Spinal cord (tissue), 10 donors: Measurements from ENCODE around the gene HTRA1. TPM values are rescaled to one million over a fixed set of nuclear protein-coding genes. Genes with fewer than 3 reads are reported as not detected.

Experiments used
- DNase-seq, 6 donors: peaks; one replicate each; pipeline versions ENCODE4 v3.0.0 to v3.0.0-alpha.2; 2013 to 2015; ENCODE audit warnings: low spot score in 6 of 6, low read depth in 4 of 6
- H3K27ac ChIP-seq: one replicate; pipeline ENCODE4 v1.5.1; 2013; ENCODE audit warnings: low read depth, low read length, control low read depth
- H3K27me3 ChIP-seq: one replicate; pipeline ENCODE4 v1.6.1; 2013; ENCODE audit warnings: low read length; ENCODE audit not compliant: control insufficient read depth, insufficient read depth
- H3K36me3 ChIP-seq: one replicate; pipeline ENCODE4 v1.6.1; 2013; ENCODE audit warnings: low read length; ENCODE audit not compliant: control insufficient read depth, insufficient read depth
- H3K4me1 ChIP-seq: one replicate; pipeline ENCODE4 v1.6.1; 2013; ENCODE audit warnings: low read length; ENCODE audit not compliant: control insufficient read depth, insufficient read depth
- H3K4me3 ChIP-seq: one replicate; pipeline ENCODE4 v1.5.1; 2013; ENCODE audit warnings: low read depth, low read length, control low read depth
- H3K9me3 ChIP-seq: one replicate; pipeline ENCODE4 v1.6.1; 2013; ENCODE audit warnings: low read length; ENCODE audit not compliant: control insufficient read depth, insufficient read depth
- WGBS: methylation state at CpG from one replicate; pipeline ENCODE4 v1.1.5; 2013; ENCODE audit warnings: missing lambda C conversion rate; ENCODE audit not compliant: insufficient coverage; 5-methylcytosine and 5-hydroxymethylcytosine counted together
- polyA plus RNA-seq, 2 donors: library from polyadenylated mRNA; unstranded; fragments of 120-200 nt; gene quantifications; one replicate each; pipeline ENCODE4 v1.2.1, GENCODE V29; 2013; ENCODE audit not compliant: insufficient read length in 2 of 2
- total RNA-seq, 2 donors: library from RNA; depleted of rRNA in 1 of 2; stranded (reverse); fragments of 120-200 nt in 1 of 2; fragments of >200 nt in 1 of 2; gene quantifications; one replicate each; pipeline versions ENCODE4 v1.2.3 to v1.2.4, GENCODE V29; 2013 to 2014
- donor health status: healthy.

HTRA1 gene
- total and polyA plus RNA-seq, 4 donors: 150 to 243 (median 170) TPM

DNA sequence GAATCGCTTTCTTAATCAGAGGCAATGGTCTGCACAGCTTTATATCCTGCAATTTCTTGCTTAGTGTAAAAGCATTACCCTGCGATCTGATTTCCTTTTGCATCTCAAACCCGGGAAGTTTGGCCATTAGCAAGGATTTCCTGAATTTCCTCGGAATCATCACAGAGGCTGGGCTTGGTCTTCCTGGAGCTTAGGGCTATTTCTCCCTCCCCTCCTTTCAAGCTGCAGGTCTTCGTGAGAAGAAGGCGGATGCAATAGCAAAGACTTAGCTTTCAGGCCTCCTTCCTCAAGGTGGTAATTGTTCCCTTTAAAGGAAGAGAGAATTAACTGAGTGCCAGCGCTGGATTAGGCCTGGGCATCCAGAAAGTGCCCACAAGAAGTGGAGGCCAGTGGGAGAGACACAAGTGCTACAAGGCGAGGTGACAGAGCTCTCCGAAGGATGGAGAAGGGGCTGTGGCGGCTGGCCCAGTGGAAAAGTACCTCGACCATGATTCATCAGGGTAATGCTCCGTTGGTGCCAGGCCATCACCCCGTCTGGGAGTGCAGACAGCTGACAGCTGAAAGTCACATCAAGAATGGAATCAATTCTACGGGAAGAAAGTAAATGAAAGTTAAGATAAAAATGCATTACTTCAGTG is 10.9 kb upstream of the HTRA1 start:
- Histone ChIP-seq H3K27me3 (no peaks in the 10 kb centered on the region), H3K27ac (no peak overlapping the region), H3K36me3 (no peaks in the 10 kb centered on the region), H3K4me3 (no peak overlapping the region), H3K4me1 (no peaks in the 10 kb centered on the region), H3K9me3 (no peaks in the 10 kb centered on the region)
- 76% methylated on average over 11 of the region's 14 CpGs for WGBS
- no peak for DNase-seq

DNA sequence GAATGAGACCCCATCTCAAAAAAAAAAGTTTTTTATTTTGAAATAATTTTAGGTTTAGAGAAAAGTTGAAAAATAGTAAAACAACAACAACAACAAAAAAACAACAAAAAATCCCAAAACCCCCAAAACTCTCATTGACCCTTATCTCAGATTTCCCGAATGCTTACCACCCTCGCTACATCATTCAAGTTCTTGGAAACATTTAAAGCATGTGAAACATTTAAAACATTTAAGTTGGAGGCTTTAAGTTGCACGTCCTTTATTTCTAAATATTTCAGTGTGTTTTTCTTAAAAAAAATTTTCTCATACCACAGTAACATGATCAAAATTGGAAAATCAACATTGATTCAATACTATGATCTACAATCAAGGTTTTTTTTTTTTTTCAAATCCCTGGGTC is 7.3 kb upstream of the HTRA1 start:
- peaks cover 15% of the 10 kb centered on the region for H3K4me1 ChIP-seq
- peaks cover 11% of the 10 kb centered on the region for H3K27me3 ChIP-seq
- DNase-seq: no peak
- no peaks in the 10 kb centered on the region for H3K9me3 ChIP-seq
- no CpG with 5 or more reads among the region's 3 CpGs for WGBS
- no peak overlapping the region for H3K27ac ChIP-seq
- H3K4me3 ChIP-seq: no peak overlapping the region
- H3K36me3 ChIP-seq: no peaks in the 10 kb centered on the region

DNA sequence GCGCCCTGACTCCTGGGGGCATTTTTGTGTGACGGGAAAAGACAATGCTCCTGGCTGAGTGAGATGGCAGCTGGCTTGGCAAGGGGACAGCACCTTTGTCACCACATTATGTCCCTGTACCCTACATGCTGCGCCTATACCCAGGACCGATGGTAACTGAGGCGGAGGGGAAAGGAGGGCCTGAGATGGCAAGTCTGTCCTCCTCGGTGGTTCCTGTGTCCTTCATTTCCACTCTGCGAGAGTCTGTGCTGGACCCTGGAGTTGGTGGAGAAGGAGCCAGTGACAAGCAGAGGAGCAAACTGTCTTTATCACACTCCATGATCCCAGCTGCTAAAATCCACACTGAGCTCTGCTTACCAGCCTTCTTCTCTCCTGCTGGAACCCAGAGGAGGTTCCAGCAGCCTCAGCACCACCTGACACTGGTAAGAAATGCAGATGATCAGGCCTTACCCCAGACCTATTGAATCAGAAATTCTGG is 6.7 kb upstream of the HTRA1 start, which contains the start of gene ARMS2:
ARMS2 (plus strand) TSS at position 51 of the 478 bp plus-strand sequence; CDS start at position 126, 75 bp downstream.
- Histone ChIP-seq H3K4me3 (no peak within 1 kb of the TSS), H3K27ac (no peak within 1 kb of the TSS), H3K36me3 (no peaks in the 10 kb centered on the region), H3K9me3 (no peaks in the 10 kb centered on the region), H3K4me1 (peaks cover 16% of the 10 kb centered on the region), H3K27me3 (peaks cover 14% of the 10 kb centered on the region)
- 85% methylated on average over 4 of the region's 7 CpGs for WGBS
- DNase-seq: no peak

DNA sequence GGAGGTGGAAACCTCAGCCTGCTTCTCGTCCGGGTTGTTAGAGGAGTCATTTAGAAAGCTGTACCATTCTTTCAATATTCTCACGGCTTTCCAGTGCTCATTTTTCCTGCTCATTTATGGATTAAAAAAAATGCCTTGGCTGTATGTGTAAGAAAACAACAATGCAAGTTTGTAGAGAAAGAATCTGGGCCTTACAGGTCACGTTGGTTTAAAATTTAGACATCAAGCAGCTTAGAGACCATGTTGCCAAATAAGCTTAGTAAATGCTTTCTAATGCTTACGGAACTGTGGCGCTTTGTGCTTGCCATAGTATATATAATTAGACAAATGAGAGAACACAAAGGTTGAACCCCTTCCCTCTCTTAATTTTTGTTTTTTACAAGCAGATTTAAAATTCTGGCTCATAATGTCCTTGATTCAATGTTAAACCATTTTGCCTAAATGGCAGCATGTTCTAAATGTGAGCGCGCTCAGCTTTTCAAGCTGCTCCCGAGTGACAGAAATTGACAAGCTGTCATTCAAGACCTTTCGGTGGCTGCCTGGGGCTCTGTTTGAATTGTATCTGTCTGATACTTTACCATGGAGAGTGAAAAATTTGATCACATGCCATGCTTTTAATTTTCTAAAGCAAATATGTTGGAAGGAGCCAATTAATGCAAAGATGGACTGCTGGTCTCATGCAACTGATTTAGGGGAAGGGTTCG is 5.8 kb upstream of the HTRA1 start:
- Histone ChIP-seq H3K9me3 (no peaks in the 10 kb centered on the region), H3K27ac (no peak overlapping the region), H3K27me3 (peaks cover 18% of the 10 kb centered on the region), H3K36me3 (no peaks in the 10 kb centered on the region), H3K4me3 (no peak overlapping the region), H3K4me1 (peaks cover 21% of the 10 kb centered on the region)
- WGBS: 93% methylated on average over 2 of the region's 11 CpGs
- peak in 2 of 6 donors; percentile 49 to 61 for DNase-seq

DNA sequence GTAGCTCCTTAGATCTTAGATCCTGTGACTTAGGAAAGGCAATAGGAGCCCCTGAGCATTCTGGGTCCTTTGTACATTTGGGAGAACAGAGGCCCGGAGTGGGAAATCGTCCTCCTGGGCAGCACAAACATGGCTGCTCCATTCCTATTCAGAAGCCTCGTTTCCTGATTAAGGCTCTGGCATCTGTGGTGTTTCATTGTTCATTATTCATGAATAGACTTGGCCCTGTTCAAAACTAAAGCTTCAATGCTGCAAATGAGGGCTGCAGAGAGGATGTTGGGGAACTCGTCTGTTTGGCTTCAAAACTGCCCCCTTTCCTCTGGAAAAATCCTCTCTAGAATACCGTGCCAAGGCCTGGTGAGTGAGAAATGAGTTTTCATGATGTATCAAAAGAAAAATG is 3.4 kb upstream of the HTRA1 start:
- peaks cover 18% of the 10 kb centered on the region for H3K27me3 ChIP-seq

DNA sequence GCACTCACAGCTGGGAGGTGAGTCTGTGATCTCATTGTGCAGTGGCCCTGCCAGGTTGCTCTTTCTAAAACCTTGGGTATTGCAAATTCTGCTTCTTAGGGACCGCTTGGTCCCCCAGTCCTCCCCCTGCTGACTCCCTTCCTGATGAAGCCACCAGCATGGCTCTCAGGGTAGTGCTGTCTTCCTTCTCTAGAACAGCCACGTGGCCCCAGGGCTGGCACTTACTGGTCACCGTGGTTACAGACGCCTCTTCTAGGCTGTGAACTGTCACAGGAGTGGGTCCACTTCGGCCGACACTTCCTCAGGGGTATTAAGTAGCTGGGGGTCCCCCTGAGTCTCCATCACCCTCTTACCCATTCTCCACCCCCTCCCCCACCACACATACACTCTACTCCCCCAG is 2.7 kb upstream of the HTRA1 start:
- WGBS: 61% methylated on average over 2 of the region's 6 CpGs
- no peak for DNase-seq
- no peak overlapping the region for H3K4me3 ChIP-seq
- peaks cover 38% of the 10 kb centered on the region for H3K4me1 ChIP-seq
- H3K9me3 ChIP-seq: no peaks in the 10 kb centered on the region
- no peak overlapping the region for H3K27ac ChIP-seq
- peaks cover 18% of the 10 kb centered on the region for H3K27me3 ChIP-seq
- H3K36me3 ChIP-seq: no peaks in the 10 kb centered on the region

More for the DNA sequence above, 3.4 kb upstream of the HTRA1 start:
- DNase-seq: peak in 2 of 6 donors; percentile 58 to 64
- Histone ChIP-seq H3K36me3 (no peaks in the 10 kb centered on the region), H3K4me3 (no peak overlapping the region), H3K27ac (no peak overlapping the region), H3K4me1 (peaks cover 30% of the 10 kb centered on the region), H3K9me3 (no peaks in the 10 kb centered on the region)
- WGBS: 28% methylated on average over 2 of the region's 5 CpGs

DNA sequence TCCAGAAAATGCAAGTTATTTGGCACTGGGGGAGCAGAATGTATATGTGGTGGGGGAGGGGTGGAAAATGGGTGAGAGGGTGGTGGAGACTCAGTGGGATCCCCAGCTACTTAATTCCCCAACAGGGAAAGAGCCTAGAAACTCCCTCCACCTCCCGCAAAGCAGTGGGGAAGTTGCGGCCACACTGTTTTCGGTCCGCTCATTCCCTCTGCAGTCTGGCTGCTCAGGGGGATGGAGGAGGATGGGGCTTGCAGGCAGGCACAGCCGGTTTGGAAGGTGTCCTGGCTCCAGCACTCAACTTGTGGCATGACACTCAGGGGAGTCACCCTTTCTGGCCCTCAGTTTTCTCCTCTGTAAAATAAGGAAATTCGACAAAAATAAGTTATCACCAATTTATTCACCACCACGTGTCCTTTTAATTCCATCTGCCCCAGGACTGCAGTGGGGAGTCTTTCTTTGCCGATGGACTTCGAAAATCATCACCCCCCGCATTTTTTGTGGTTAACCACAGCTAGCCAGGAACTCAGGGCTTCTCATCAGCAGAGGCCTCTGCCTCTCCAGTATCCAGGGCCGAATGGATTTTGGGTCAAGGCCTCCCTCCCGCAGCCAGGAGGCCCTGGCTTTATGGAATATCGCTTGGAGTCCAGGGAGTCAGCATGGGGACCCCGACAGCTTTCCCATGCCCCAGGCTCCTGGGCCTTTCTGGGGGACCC is 1.6 kb upstream of the HTRA1 start:
- DNase-seq: no peak
- Histone ChIP-seq H3K27me3 (peaks cover 18% of the 10 kb centered on the region), H3K36me3 (no peaks in the 10 kb centered on the region), H3K27ac (no peak overlapping the region), H3K4me3 (no peak overlapping the region), H3K9me3 (no peaks in the 10 kb centered on the region), H3K4me1 (peaks cover 48% of the 10 kb centered on the region)
- 71% methylated on average over 11 of the region's 14 CpGs for WGBS

DNA sequence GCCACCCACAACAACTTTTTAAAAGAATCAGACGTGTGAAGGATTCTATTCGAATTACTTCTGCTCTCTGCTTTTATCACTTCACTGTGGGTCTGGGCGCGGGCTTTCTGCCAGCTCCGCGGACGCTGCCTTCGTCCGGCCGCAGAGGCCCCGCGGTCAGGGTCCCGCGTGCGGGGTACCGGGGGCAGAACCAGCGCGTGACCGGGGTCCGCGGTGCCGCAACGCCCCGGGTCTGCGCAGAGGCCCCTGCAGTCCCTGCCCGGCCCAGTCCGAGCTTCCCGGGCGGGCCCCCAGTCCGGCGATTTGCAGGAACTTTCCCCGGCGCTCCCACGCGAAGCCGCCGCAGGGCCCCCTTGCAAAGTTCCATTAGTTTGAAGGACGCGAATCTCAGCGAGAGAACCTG is 461 bp upstream of the HTRA1 start:
- no peaks in the 10 kb centered on the region for H3K9me3 ChIP-seq
- no peak overlapping the region for H3K27ac ChIP-seq
- H3K27me3 ChIP-seq: peaks cover 18% of the 10 kb centered on the region
- no peak for DNase-seq
- H3K36me3 ChIP-seq: peaks cover 2% of the 10 kb centered on the region
- under 1% methylated on average over 40 of the region's 40 CpGs for WGBS
- peaks cover 51% of the 10 kb centered on the region for H3K4me1 ChIP-seq
- peak overlapping the region; percentile 46 for H3K4me3 ChIP-seq

DNA sequence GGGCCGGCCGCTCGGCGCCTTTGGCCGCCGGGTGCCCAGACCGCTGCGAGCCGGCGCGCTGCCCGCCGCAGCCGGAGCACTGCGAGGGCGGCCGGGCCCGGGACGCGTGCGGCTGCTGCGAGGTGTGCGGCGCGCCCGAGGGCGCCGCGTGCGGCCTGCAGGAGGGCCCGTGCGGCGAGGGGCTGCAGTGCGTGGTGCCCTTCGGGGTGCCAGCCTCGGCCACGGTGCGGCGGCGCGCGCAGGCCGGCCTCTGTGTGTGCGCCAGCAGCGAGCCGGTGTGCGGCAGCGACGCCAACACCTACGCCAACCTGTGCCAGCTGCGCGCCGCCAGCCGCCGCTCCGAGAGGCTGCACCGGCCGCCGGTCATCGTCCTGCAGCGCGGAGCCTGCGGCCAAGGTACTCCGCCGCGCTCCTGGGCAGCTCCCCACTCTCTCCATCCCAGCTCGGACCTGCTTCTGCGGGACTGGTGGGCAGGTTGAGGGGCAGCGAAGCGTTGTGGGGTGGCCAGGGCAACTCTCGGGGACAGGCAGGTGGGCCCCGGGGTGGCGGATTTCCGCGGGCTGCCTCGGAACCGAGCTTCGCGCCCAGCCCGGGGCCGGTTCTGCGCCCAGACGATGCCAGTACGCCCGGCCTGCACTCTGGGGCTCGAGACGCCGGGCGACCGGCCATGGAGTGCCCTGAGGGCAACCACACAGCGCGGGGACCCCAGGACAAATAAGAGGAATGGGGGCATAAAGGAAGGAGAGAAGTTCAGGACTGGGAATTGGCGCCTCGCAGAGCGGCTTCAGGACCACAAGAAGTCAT is 578 bp downstream of the HTRA1 start:
- peaks cover 52% of the 10 kb centered on the region for H3K4me1 ChIP-seq
- peaks cover 18% of the 10 kb centered on the region for H3K27me3 ChIP-seq
- H3K9me3 ChIP-seq: no peaks in the 10 kb centered on the region
- peak in 2 of 6 donors; percentile 43 to 56 for DNase-seq
- H3K27ac ChIP-seq: peak overlapping the region; percentile 69
- under 1% methylated on average over 95 of the region's 95 CpGs for WGBS
- H3K4me3 ChIP-seq: peak overlapping the region; percentile 62
- H3K36me3 ChIP-seq: peaks cover 3% of the 10 kb centered on the region
